ENCODE results near the gene DPM2.

DPM2 gene

GRCh38 chr9:127916720-127917581, 20.7 kb downstream of the DPM2 start, which contains the start of gene ST6GALNAC4:
Gene ST6GALNAC4, minus strand, starts transcription at chr9:127917041. Its CDS starts 622 bp downstream, at chr9:127916419.
- DNase-seq, result peak; percentile 98

- DNase-seq, result no peak
These were observed 21.6 kb downstream of the DPM2 start for GRCh38 chr9:127915801-127916719.

GRCh38 chr9:127915325-127915752, 22.3 kb downstream of the DPM2 start:
- DNase-seq, result no peak

GRCh38 chr9:127913682-127914081, 24.0 kb downstream of the DPM2 start:
- no peak for DNase-seq

- no peak for DNase-seq
These were observed 24.8 kb downstream of the DPM2 start for GRCh38 chr9:127912882-127913281.

- DNase-seq, result no peak
These were observed 25.4 kb downstream of the DPM2 start for GRCh38 chr9:127912296-127912695.

- DNase-seq, result no peak
These were observed 26.9 kb downstream of the DPM2 start for GRCh38 chr9:127910613-127911205.

- no peak for DNase-seq
These were observed 27.8 kb downstream of the DPM2 start for GRCh38 chr9:127909839-127910273.

GRCh38 chr9:127908660-127908926, 29.1 kb downstream of the DPM2 start:
- no peak for DNase-seq

GRCh38 chr9:127907867-127908659, 29.6 kb downstream of the DPM2 start:
- no peak for DNase-seq

GRCh38 chr9:127905788-127906191, 31.9 kb downstream of the DPM2 start:
- DNase-seq, result peak; percentile 75

GRCh38 chr9:127905004-127905728, 32.5 kb downstream of the DPM2 start:
- peak; percentile 65 for DNase-seq

GRCh38 chr9:127904561-127905003, 33.1 kb downstream of the DPM2 start:
- no peak for DNase-seq

GRCh38 chr9:127903557-127904475, 33.8 kb downstream of the DPM2 start:
- DNase-seq, result peak; percentile 56

- peak; percentile 64 for DNase-seq
These were observed 38.3 kb downstream of the DPM2 start, which contains the start of gene ST6GALNAC6 for GRCh38 chr9:127899128-127899943. Gene ST6GALNAC6, minus strand, starts transcription at chr9:127899603. Its CDS starts 1,622 bp downstream, at chr9:127897981.

- no peak for DNase-seq
These were observed 39.1 kb downstream of the DPM2 start for GRCh38 chr9:127898433-127899127.

GRCh38 chr9:127897193-127897692, 40.4 kb downstream of the DPM2 start:
- DNase-seq, result no peak

- DNase-seq, result no peak
These were observed 41.1 kb downstream of the DPM2 start for GRCh38 chr9:127896395-127897192.

Measured in T-helper 9 cell (primary cell).